ENCODE measurements around the gene TLCD2. TPM values are rescaled to one million over a fixed set of nuclear protein-coding genes. Genes with fewer than 3 reads are reported as not detected.

Gene TLCD2
- total and polyA plus RNA-seq, 2 of the 13 experiments (the other 11 are each of a cell fraction or from before 2014, with no cell fraction given), result 0.90 to 1.1 TPM

DNA sequence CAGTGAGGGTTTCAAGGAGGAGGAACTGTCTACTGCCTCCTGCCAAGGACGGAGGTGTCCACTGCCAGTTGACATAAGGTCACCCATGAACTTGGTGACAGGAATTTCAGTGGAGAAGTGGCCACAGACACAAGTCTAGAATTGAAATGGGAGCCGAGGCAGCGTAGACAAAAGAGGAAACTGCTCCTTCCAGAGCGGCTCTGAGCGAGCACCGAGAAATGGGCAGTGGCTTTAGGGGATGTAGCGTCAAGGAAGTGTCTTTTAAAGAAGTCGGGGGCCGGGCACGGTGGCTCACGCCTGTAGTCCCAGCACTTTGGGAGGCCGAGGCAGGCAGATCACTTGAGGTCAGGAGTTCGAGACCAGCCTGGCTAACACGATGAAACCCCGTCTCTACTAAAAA, 48.6 kb upstream of the TLCD2 start (continued):
- TF ChIP-seq, protein P1, sequence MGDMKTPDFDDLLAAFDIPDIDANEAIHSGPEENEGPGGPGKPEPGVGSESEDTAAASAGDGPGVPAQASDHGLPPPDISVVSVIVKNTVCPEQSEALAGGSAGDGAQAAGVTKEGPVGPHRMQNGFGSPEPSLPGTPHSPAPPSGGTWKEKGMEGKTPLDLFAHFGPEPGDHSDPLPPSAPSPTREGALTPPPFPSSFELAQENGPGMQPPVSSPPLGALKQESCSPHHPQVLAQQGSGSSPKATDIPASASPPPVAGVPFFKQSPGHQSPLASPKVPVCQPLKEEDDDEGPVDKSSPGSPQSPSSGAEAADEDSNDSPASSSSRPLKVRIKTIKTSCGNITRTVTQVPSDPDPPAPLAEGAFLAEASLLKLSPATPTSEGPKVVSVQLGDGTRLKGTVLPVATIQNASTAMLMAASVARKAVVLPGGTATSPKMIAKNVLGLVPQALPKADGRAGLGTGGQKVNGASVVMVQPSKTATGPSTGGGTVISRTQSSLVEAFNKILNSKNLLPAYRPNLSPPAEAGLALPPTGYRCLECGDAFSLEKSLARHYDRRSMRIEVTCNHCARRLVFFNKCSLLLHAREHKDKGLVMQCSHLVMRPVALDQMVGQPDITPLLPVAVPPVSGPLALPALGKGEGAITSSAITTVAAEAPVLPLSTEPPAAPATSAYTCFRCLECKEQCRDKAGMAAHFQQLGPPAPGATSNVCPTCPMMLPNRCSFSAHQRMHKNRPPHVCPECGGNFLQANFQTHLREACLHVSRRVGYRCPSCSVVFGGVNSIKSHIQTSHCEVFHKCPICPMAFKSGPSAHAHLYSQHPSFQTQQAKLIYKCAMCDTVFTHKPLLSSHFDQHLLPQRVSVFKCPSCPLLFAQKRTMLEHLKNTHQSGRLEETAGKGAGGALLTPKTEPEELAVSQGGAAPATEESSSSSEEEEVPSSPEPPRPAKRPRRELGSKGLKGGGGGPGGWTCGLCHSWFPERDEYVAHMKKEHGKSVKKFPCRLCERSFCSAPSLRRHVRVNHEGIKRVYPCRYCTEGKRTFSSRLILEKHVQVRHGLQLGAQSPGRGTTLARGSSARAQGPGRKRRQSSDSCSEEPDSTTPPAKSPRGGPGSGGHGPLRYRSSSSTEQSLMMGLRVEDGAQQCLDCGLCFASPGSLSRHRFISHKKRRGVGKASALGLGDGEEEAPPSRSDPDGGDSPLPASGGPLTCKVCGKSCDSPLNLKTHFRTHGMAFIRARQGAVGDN (CRISPR knock-in tag; IDR thresholded peaks at IDR 0.05), result no peak
- TF ChIP-seq KDM5B (CRISPR knock-in tag; IDR thresholded peaks at IDR 0.05; ENCODE audit: borderline replicate concordance) (no peak), ZZZ3 (CRISPR knock-in tag; IDR thresholded peaks at IDR 0.05; ENCODE audit: borderline replicate concordance) (no peak), ELF4 (CRISPR knock-in tag; IDR thresholded peaks at IDR 0.05; ENCODE audit: borderline replicate concordance) (no peak), HOXA7 (CRISPR knock-in tag; IDR thresholded peaks at IDR 0.05) (no peak), MAF1 (CRISPR knock-in tag; IDR thresholded peaks at IDR 0.05; ENCODE audit: borderline replicate concordance) (no peak)
- TF ChIP-seq, protein P2, sequence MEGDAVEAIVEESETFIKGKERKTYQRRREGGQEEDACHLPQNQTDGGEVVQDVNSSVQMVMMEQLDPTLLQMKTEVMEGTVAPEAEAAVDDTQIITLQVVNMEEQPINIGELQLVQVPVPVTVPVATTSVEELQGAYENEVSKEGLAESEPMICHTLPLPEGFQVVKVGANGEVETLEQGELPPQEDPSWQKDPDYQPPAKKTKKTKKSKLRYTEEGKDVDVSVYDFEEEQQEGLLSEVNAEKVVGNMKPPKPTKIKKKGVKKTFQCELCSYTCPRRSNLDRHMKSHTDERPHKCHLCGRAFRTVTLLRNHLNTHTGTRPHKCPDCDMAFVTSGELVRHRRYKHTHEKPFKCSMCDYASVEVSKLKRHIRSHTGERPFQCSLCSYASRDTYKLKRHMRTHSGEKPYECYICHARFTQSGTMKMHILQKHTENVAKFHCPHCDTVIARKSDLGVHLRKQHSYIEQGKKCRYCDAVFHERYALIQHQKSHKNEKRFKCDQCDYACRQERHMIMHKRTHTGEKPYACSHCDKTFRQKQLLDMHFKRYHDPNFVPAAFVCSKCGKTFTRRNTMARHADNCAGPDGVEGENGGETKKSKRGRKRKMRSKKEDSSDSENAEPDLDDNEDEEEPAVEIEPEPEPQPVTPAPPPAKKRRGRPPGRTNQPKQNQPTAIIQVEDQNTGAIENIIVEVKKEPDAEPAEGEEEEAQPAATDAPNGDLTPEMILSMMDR (CRISPR knock-in tag; IDR thresholded peaks at IDR 0.05), result no peak

All from HepG2 (cell line).